ENCODE data around the gene GALNT6.

GALNT6 gene

DNA sequence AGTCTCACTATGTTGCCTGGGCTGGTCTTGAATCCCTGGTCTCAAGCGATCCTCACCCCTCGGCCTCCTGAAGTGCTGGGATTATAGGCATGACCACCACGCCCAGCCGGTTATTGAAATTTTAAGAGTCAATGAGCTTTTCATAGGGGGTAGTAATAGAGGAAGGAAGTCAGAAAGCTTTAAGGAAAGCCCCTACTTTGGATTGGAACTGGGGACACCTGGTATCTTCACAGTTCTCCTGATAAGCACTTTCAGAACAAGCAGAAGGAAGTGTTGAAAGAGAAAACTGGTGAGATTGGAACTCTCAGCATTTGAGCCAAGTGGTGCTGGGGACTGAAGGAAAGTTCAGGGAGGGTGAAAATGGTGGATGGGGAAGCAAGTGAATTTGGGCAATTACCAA is 38.5 kb upstream of the GALNT6 start:
- no peak for TF ChIP-seq CTCF (conservative IDR thresholded peaks at IDR 0.05; ENCODE audit: control insufficient read depth, insufficient read depth, low read depth, low read length)
- no peak for DNase-seq (ENCODE audit: low read depth)
- no peak overlapping the region for H3K4me3 ChIP-seq (ENCODE audit: control insufficient read depth, low read depth, low read length)

DNA sequence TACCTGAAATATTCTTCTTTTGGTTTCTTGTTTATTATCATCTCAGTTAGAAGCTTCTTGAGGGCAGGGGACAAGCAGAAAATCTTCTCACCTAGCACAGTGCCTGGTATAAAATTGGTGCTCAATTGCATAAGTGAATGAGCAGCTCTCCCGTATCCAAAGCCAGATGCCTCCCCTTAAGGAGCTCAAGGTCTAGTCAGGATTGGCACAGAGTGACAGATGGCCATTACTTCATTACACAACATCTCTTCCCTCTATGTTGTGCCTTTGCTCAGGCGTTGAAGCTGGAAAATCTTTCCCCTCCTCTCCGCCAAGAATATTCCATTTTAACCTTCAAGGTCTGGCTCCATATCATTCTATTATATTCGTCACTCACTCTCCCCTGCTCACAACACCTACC is 37.0 kb upstream of the GALNT6 start:
- H3K4me3 ChIP-seq (ENCODE audit: control insufficient read depth, low read depth, low read length), result no peak overlapping the region
- DNase-seq (ENCODE audit: low read depth), result no peak
- TF ChIP-seq CTCF (conservative IDR thresholded peaks at IDR 0.05; ENCODE audit: control insufficient read depth, insufficient read depth, low read depth, low read length), result no peak

- peak within 1 kb of the TSS; percentile 68 for H3K4me3 ChIP-seq (ENCODE audit: control insufficient read depth, low read depth, low read length)
- TF ChIP-seq CTCF (conservative IDR thresholded peaks at IDR 0.05; ENCODE audit: control insufficient read depth, insufficient read depth, low read depth, low read length), result peak; percentile 57
- peak; percentile 70 for DNase-seq (ENCODE audit: low read depth)
Measured at GRCh38 chr12:51424662-51425539, 33.7 kb upstream of the GALNT6 start, which contains the start of gene SLC4A8. SLC4A8 (plus strand) TSS chr12:51424831; CDS start chr12:51424988, 157 bp downstream.

DNA sequence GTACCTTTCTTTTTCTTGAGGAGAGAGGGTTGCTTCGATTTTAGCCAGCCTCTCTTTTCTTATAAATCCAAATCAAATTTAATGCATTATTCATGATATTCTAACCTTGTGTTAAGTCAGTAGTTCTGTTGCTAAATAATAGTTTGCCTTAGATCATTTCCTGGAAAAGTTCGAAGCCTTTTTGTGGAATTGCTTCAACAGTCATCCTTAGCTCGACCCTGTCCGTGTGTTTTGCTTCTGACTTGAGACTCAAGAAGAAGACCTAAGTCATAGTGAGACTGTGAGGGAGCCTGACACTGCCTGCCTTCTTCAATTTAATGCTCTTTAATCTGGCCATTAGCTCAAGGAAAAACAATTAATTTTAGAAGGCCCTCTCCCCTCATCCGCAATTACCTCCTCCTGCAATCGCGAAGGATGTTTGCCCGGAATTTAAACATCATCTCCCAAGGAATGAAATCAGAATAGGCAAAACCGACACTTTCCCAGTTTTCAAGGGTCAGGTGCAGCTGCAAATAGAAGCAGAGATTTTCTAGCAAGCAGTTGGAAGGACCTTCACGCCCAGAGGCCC is 33.0 kb upstream of the GALNT6 start:
- peak; percentile 4 for DNase-seq (ENCODE audit: low read depth)
- TF ChIP-seq CTCF (conservative IDR thresholded peaks at IDR 0.05; ENCODE audit: control insufficient read depth, insufficient read depth, low read depth, low read length), result no peak
- H3K4me3 ChIP-seq (ENCODE audit: control insufficient read depth, low read depth, low read length), result no peak overlapping the region

GRCh38 chr12:51421266-51421884 is 30.2 kb upstream of the GALNT6 start:
- DNase-seq (ENCODE audit: low read depth), result peak; percentile 74
- peak; percentile 79 for TF ChIP-seq CTCF (conservative IDR thresholded peaks at IDR 0.05; ENCODE audit: control insufficient read depth, insufficient read depth, low read depth, low read length)
- no peak overlapping the region for H3K4me3 ChIP-seq (ENCODE audit: control insufficient read depth, low read depth, low read length)

DNA sequence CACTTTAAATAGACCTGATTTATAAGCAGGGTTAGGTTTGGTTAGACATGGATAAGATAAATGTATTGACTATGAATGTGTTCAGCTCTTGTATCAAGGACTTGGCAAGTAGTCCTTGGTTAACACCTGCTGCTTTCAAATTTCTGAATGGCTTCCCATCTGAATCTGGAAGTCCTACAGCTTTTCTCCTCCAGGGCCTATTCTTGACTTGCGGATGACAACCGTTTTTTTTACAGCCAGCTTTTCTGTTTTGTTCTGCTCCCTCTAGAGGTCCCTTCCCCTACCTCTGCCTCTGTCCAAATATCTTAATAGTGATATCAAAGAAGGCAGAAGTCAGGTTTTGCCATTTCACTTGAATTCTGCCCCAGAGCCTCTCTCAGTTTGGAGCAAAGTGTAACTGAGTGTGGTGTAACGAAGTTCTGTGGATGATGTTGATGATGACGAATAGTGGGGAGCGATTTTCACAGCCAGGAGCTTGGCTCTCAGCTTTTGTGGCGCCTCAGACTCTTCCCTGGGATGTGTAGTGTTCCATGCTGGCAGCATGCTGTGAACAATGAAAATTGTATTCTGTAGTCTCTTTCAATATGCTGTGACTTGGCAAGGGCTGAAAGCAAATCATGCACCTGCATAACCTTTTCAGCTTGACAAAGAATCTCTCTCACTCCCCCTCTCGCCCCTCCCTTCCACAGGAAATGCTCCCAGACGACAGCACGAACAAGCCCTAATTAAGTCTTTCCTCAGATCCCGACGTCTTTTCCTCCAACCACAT is 28.4 kb upstream of the GALNT6 start:
- no peak for TF ChIP-seq CTCF (conservative IDR thresholded peaks at IDR 0.05; ENCODE audit: control insufficient read depth, insufficient read depth, low read depth, low read length)
- no peak overlapping the region for H3K4me3 ChIP-seq (ENCODE audit: control insufficient read depth, low read depth, low read length)
- DNase-seq (ENCODE audit: low read depth), result no peak
